Loucy (cell line): ENCODE data around the gene EXOC2.

Experiments used
- CTCF ChIP-seq: fragments of 200-600 bp; sonication (generic); conservative IDR thresholded peaks from 2 replicates; pipeline ENCODE4 v1.5.1; 2014; ENCODE audit warnings: mild to moderate bottlenecking, antibody characterized with exemption, low read length
- EZH2phosphoT487 ChIP-seq: fragments of 200-600 bp; IDR thresholded peaks from 2 replicates; pipeline ENCODE4 v1.6.1; 2018; ENCODE audit warnings: antibody characterized with exemption, mild to moderate bottlenecking, moderate library complexity, borderline replicate concordance

- TF ChIP-seq CTCF (no peak), EZH2phosphoT487 (no peak)
These were observed 207.2 kb downstream of the EXOC2 start for GRCh38 chr6:485655-486170.
